Endothelial cell of umbilical vein (primary cell): ENCODE measurements around the gene CPHXL2.

Experiments
- CTCF ChIP-seq, 2 donors: IDR thresholded peaks; 1 replicate in 1 of 2; 2 replicates in 1 of 2; pipeline ENCODE4 v1.5.1; 2011; ENCODE audit warnings: low read length in 2 of 2, mild to moderate bottlenecking in 2 of 2, moderate library complexity in 2 of 2, control low read depth in 1 of 2, inconsistent platforms in 1 of 2, low read depth in 1 of 2; ENCODE audit not compliant: insufficient read depth in 1 of 2; ENCODE audit errors: extremely low read depth in 1 of 2
- EZH2 ChIP-seq: IDR thresholded peaks from 2 replicates; pipeline ENCODE4 v1.6.1; 2012; ENCODE audit warnings: borderline replicate concordance, low read depth, mild to moderate bottlenecking, moderate library complexity, low read length, inconsistent platforms; ENCODE audit not compliant: severe bottlenecking
- FOS ChIP-seq: IDR thresholded peaks from 2 replicates; pipeline ENCODE4 v1.6.1; 2011; ENCODE audit warnings: mild to moderate bottlenecking, low read length, moderate library complexity, borderline replicate concordance; ENCODE audit not compliant: insufficient read depth
- GATA2 ChIP-seq: IDR thresholded peaks from 2 replicates; pipeline ENCODE4 v1.7.0; 2011; ENCODE audit warnings: low read depth, mild to moderate bottlenecking, moderate library complexity, mixed read lengths, low read length; ENCODE audit not compliant: insufficient read length, insufficient read depth
- JUN ChIP-seq: IDR thresholded peaks from 2 replicates; pipeline ENCODE4 v1.6.1; 2011; ENCODE audit warnings: borderline replicate concordance, low read depth; ENCODE audit not compliant: insufficient read length, insufficient read depth
- MAX ChIP-seq: IDR thresholded peaks from 2 replicates; pipeline ENCODE4 v1.6.1; 2011; ENCODE audit not compliant: insufficient read depth, insufficient read length
- MYC ChIP-seq: IDR thresholded peaks from one replicate; pipeline ENCODE4 v1.6.1; 2011; ENCODE audit warnings: mild to moderate bottlenecking, low read depth, low read length
- POLR2A ChIP-seq: IDR thresholded peaks from 2 replicates; pipeline ENCODE4 v1.6.1; 2012; ENCODE audit warnings: low read depth, mild to moderate bottlenecking, control low read depth, low read length
- POLR2AphosphoS5 ChIP-seq: IDR thresholded peaks from 2 replicates; pipeline ENCODE4 v1.6.1; 2012; ENCODE audit warnings: low read depth, mild to moderate bottlenecking, control low read depth, low read length, moderate library complexity; ENCODE audit not compliant: insufficient read depth

GRCh38 chr16:75640598-75640997 is 36.2 kb downstream of the CPHXL2 start:
- TF ChIP-seq CTCF (IDR thresholded peaks at IDR 0.05; ENCODE audit: extremely low read depth in 1 of 2, insufficient read depth in 1 of 2, low read depth in 1 of 2, low read length in 2 of 2) (no peak), EZH2 (no peak), POLR2A (no peak), MAX (no peak), POLR2AphosphoS5 (no peak), GATA2 (no peak), FOS (no peak), MYC (no peak), JUN (no peak)
